ENCODE measurements around the gene B4GALT1.

B4GALT1 gene

GRCh38 chr9:33116860-33117259 is 50.3 kb downstream of the B4GALT1 start:
- DNase-seq (ENCODE audit: low read depth), result no peak
- H3K4me3 ChIP-seq (ENCODE audit: control insufficient read depth, low read depth, low read length), result no peak overlapping the region
- TF ChIP-seq CTCF (conservative IDR thresholded peaks at IDR 0.05; ENCODE audit: control insufficient read depth, insufficient read depth, low read depth, low read length), result no peak

- H3K4me3 ChIP-seq (ENCODE audit: control insufficient read depth, low read depth, low read length), result no peak overlapping the region
- no peak for DNase-seq (ENCODE audit: low read depth)
- no peak for TF ChIP-seq CTCF (conservative IDR thresholded peaks at IDR 0.05; ENCODE audit: control insufficient read depth, insufficient read depth, low read depth, low read length)
Measured at GRCh38 chr9:33114746-33115145, 52.4 kb downstream of the B4GALT1 start.

- H3K4me3 ChIP-seq (ENCODE audit: control insufficient read depth, low read depth, low read length), result no peak overlapping the region
- no peak for TF ChIP-seq CTCF (conservative IDR thresholded peaks at IDR 0.05; ENCODE audit: control insufficient read depth, insufficient read depth, low read depth, low read length)
- no peak for DNase-seq (ENCODE audit: low read depth)
Measured at GRCh38 chr9:33113799-33114547, 53.2 kb downstream of the B4GALT1 start.

GRCh38 chr9:33112094-33112493 is 55.0 kb downstream of the B4GALT1 start:
- TF ChIP-seq CTCF (conservative IDR thresholded peaks at IDR 0.05; ENCODE audit: control insufficient read depth, insufficient read depth, low read depth, low read length), result no peak
- H3K4me3 ChIP-seq (ENCODE audit: control insufficient read depth, low read depth, low read length), result no peak overlapping the region
- DNase-seq (ENCODE audit: low read depth), result no peak

GRCh38 chr9:33111631-33112030 is 55.5 kb downstream of the B4GALT1 start:
- no peak for TF ChIP-seq CTCF (conservative IDR thresholded peaks at IDR 0.05; ENCODE audit: control insufficient read depth, insufficient read depth, low read depth, low read length)
- DNase-seq (ENCODE audit: low read depth), result no peak
- no peak overlapping the region for H3K4me3 ChIP-seq (ENCODE audit: control insufficient read depth, low read depth, low read length)

- no peak overlapping the region for H3K4me3 ChIP-seq (ENCODE audit: control insufficient read depth, low read depth, low read length)
- no peak for DNase-seq (ENCODE audit: low read depth)
- no peak for TF ChIP-seq CTCF (conservative IDR thresholded peaks at IDR 0.05; ENCODE audit: control insufficient read depth, insufficient read depth, low read depth, low read length)
Measured at GRCh38 chr9:33110686-33111085, 56.5 kb downstream of the B4GALT1 start.
